HG03460 (cell line): ENCODE measurements around the gene MTG2.
"Not testable (repeated sequence)": the region's sequence is repeated elsewhere in the genome, so short reads cannot be mapped to it uniquely, and the experiment has no call there.

ENCODE experiments used
- ATAC-seq: cut with Tn5 transposase; IDR thresholded peaks from one replicate; pipeline ENCODE4 v1.9.1; 2021; ENCODE audit not compliant: unreplicated experiment

MTG2 gene

DNA sequence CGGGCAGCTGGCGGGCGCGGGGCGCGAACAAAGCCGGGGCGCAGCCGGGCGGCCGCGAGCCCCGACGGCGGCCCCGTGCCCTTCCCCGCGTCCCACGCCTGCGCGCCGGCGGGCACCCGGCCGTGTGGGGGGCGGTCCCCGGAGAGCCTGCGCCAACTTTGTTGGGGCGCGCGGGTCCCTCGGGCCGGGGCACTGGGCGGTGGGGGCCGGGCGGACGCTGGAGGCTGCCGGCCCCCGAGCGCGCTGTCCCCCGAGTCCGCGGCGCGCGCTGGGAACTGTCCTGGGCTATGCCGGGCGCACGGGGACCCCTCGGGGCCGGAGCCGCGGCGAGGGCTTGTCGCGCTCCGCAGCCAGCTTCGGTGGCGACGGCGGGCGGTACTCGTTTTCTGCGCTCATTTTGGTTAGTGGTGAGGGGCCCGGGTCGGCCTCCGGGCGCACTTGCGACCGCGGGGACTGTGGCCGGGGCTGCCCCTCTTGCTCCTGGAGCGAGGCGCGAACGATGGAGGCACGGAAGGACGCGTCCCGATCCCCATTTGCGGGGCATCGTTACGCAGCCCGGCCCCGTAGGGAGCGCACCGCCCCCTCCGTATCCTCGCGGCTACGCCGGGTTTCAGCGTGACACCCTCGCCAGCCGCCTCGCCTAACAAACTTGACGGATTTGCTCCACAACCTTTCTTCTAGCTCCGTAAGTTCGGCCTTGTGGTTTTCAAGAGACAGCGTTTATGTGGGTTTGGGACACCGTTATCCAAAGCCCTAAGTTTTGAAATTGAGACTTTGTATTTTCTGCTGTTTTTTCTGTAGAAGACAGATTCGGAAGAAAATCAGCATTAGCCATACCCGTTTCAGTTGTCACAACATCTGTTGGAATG, 38.6 kb upstream of the MTG2 start:
- ATAC-seq, result peak; percentile 33

DNA sequence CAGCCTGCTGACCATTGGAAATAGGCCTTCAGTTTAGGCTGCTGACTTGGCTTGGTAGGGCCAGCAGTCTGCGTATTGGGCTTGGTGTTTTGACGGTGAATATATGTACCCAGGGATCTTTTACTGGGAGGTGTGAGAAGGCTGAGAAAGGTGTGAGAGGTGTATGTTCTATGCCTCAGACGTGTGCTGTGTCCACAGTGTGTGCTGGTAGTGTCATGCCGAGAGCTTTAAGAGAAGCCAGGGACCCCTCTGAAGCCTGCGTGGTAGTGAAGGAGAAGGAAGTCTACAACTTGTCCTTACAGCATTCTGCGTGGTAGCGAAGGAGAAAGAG, 37.2 kb upstream of the MTG2 start:
- no peak for ATAC-seq

GRCh38 chr20:62146019-62146755, 36.6 kb upstream of the MTG2 start:
- no peak for ATAC-seq

- ATAC-seq, result no peak
Measured at GRCh38 chr20:62147125-62147524, 35.7 kb upstream of the MTG2 start.

GRCh38 chr20:62147528-62147927, 35.3 kb upstream of the MTG2 start:
- no peak for ATAC-seq

- ATAC-seq, result not testable (repeated sequence)
Measured at GRCh38 chr20:62148383-62148782, 34.4 kb upstream of the MTG2 start.

GRCh38 chr20:62148908-62149314, 33.9 kb upstream of the MTG2 start:
- ATAC-seq, result no peak

DNA sequence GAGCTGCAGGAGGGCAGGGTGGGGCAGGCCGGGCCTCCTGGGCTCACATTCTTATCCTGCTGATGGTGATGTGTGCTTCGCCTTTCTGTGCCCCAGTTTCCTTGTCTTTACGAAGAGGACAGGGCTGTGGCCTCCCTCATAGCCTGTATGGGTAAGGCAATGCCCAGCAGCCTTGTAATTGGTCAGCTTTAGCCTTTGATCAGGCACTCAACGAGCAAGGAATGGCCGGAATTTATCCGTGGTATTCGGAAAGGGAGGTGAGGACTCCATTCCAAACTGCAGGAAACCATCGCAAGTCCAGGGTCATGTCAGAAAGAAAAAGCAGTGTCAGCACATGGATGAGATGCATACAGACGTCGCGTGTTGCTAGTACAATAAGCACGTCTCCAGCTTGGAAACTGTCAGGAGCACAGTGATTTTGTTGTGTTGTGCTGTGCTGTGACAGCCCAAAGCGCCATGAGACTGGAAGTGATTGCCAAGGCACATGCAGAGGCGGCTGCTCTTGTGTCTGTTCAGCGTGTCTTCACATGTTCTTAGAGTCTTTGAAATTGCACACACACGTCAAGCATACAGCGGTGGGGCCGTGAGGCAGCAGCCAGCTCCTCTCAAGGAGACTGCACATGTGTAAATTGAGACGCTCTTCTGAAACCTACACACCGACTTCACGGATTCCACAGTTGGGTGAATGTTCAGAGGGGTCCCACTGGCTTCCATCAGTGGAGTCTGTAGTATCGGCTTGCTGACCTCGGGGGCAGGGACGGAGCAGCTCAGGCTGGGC, 33.1 kb upstream of the MTG2 start:
- no peak for ATAC-seq

DNA sequence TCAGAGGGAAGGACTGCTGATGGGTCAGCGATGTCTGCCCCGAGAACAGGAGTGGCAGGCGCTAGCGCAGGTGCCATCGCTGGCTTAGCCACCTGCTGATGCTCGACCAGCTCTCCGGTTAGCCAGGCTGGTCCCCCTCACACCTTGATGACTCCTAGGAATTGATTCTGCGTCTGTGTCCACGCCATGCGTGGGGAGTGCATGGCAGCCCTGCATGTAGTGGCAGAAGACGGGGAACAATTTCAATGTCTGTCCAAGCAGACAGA, 32.6 kb upstream of the MTG2 start:
- no peak for ATAC-seq

DNA sequence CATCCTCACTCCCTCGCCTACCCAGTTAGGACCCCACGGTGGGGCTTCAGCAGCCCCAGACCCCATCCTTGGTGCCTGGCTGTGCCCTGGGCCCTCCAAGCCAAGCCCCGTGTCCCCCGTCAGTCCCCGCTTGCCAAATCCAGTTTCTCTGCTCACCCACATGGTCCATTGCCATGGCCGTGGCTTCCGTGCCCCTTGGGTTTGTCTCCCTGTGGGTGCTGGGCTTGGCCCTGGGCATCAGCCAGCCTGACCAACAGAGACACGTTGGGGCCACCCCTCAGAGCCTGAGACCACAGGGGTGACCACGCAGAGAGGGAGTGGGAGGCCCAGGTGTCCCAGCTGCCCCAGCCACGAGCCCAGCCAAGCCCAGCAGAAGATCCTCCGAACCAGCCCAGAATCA, 31.6 kb upstream of the MTG2 start:
- ATAC-seq, result no peak

DNA sequence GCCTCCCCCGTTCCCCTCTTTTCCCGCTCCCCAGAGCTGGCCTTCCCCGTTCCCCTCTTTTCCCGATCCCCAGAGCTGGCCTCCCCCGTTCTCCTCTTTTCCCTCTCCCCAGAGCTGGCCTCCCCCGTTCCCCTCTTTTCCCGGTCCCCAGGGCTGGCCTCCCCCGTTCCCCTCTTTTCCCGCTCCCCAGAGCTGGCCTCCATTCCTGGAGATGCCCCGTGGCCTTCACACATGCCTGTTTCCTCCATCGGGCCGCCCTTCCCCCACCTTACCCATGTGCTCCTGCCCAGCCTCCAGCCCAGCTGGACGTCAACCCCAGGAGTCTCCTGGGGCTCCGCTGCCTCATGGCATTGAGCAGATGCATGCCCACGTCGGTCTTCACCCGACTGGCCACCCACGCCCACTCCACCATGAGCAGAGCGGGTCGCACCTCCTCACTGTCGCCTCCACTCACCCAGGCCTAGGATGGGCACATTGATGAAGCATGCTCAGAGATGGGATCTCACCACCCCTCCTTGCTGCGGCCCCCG, 30.9 kb upstream of the MTG2 start:
- ATAC-seq, result no peak

DNA sequence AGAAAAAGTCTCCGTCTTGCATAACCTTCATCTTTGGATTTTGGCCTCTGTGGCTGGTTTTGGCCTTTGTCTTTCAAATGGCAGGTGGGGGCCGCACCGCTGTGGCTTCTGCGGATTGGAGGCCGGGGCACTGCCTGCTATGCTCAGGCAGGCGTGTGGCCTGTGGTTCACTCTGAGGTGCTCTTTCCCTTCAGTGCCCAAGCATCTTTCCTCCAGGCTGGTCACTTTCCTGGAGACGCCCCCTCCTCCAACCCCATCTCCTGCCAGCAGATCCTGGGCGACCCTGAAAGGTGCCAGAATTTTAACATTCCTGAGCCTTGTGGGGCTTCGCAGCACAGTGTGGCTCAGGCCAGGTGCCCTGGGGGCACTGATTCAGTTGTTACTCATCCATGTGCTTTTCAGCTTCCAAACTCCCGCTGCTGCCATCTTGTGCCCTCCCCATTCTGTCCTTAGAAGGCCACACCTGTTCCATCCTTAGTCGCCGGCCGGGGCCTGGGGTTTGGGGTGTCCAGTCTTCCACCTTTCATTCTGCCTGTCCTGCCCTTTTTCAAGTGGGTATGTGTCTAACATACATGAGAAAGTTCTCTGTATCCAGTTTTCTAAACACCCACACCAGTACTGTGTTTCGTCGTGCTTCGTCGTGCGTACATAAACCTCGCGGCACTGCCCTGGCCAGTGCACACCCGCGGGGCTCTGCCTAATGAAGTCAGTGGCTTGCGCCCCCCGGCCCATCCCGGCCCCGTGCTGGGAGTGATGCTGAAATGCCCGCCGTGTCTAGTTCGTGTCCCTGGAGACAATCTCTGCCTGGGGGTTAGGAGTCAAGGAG, 27.2 kb upstream of the MTG2 start:
- no peak for ATAC-seq

DNA sequence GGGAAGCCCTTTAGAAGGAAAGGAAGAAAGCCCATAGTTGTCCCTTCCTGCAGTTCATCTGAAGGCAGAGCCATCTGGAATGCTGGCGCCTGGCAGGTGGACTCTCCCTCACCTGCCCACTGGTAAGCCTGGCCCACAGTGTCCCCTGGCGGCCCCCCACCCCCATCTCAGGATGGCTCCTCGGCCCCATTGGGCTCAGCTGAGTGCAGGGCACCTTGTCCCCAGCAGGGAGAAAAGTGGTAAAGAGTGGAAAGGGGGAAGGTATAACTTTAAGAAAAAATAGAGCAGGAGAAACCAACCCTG, 26.6 kb upstream of the MTG2 start:
- no peak for ATAC-seq

- no peak for ATAC-seq
Measured at GRCh38 chr20:62156592-62157386, 26.0 kb upstream of the MTG2 start.

DNA sequence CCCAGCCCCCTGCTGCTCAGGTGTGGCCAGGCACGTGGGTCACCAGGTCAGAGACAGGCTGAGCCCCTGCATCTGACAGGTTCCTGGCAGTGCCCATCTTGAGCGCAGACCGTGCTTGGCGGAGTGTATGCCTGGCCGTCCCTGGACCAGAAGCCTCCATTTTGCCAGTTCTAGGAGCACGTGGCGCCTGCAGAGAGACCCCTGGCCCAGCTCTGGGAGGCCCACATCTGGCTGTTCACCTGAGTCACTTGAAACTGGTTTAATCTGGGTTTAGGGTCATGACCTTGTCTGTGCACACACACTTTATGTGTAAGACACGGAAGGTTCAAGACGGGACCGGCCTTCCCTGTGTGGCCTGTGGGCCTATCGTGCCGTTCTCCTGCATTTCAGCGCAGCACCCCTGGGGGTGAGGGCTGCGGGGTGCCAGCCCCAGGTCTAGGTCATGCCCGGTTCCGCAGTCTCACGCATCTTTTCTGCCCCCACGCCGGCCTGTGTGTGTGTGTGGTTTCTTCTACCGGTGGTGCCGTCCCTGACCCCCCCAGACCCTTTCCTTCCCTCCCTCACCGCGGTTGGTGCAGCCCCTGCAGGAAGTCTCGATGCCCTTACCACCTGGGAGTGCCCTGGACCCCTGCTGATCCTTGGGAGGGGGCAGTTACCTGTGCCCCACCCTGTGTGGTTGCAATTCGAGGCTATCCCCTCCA, 25.3 kb upstream of the MTG2 start:
- ATAC-seq, result no peak

DNA sequence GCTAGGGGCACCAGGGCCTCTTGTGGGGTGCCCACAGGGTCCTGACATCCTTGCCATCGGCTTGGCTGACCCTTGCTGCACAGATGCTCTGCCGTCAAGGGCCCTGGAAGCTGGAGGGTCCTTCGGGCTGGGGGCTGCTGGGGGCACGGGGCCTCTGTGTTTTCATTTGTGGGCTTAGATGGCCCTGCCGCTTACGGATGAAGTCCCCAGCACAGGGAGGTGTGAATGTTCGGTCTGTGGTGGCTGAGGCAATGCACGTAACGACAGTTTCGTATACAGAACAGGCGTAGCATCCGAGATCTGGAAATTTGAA, 24.8 kb upstream of the MTG2 start:
- ATAC-seq, result no peak

GRCh38 chr20:62158541-62158940, 24.3 kb upstream of the MTG2 start:
- ATAC-seq, result no peak

GRCh38 chr20:62159052-62159451, 23.8 kb upstream of the MTG2 start:
- no peak for ATAC-seq

- ATAC-seq, result no peak
Measured at GRCh38 chr20:62159839-62160238, 23.0 kb upstream of the MTG2 start.

GRCh38 chr20:62160253-62160652, 22.6 kb upstream of the MTG2 start:
- ATAC-seq, result no peak
